G401 (cell line): ENCODE measurements around the gene TANC1. TPM values are rescaled to one million over a fixed set of nuclear protein-coding genes. Genes with fewer than 3 reads are reported as not detected.
A peak's percentile ranks its signal among the peaks of the same experiment; 100 is the strongest.

Experiments
- DNase-seq: peaks from one replicate; pipeline ENCODE4 v3.0.0-alpha.2; 2015; ENCODE audit warnings: low spot score
- in situ Hi-C: cut with HindIII; loops from 2 replicates; pipeline ENCODE4 v1.10.0; 2016; ENCODE audit warnings: low sequenced_read_pairs, mixed read lengths
- total RNA-seq: library from RNA; depleted of rRNA; stranded (reverse); fragments of >200 nt; shearing (Covaris generic); gene quantifications from 2 replicates; pipeline ENCODE4 v1.2.3, GENCODE V29; 2014

The TANC1 gene
- total RNA-seq, 1 experiment from 2014 or later: 2.8 TPM

DNA sequence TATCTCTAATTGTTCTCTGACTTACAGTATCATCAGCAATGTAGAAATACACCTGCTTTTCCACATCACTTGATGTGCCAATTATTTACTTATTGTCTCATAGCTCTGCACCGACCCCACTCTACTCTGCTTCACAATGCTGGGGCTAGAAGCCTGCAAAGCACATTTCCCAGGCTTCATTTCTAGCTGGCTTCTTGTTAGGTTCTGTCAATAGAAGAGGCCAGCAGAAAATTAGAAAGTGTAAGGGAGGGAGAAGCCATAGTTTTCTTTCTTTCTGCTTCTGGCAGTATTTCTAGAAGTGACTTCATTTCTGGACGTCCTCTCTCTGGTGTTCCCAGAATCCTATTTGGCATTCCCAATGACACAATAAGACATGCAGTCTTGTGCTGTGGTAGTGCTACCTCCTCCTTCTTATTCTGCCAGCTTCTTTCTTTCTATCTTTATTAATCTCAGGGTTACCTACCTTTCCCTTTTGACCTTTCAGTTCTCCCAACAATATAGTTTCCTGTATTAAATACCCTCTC lies 12.5 kb upstream of the TANC1 start:
- in situ Hi-C loops: no loop called here
- DNase-seq: no peak

- no peak for DNase-seq
- in situ Hi-C loops: no loop called here
Observed at GRCh38 chr2:158958365-158958764, 10.1 kb upstream of the TANC1 start.

DNA sequence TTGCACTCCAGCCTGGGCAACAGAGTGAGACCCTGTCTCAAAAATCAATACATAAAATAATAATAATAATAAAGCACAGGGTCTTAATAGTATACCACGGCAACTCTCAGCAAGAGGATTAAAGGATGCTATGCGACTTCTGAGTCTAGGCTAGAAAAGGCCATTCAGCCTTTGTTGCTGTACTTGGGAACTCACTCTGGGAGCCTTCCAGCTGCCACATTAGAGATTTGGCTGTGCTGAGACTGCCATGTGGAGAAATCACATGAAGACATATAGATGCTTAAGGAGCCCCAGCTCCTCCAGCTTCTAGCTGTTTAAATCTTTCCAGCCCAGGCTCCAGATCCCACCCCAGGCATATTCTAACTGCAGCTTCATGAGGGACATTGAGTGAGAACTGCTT lies 8.2 kb upstream of the TANC1 start:
- in situ Hi-C loops: no loop called here
- DNase-seq: no peak

DNA sequence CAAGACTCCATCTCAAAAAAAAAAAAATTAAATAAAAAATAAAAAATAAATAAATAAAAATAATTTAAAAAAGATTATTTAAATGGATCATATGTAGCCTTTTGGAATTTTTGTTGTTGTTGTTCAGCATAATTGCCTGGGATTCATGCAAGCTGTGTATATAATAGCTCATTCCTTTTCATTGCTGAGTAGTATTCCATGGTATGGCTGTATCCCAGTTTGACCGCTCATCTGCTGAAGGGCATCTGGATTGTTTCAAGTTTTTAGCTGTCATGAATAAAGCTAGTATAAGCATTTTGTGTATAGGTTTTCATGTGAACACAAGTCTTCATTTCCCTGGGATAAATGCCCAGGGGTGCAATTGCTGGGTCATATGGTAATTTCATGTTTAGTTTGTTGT lies 6.4 kb upstream of the TANC1 start:
- DNase-seq: no peak
- in situ Hi-C loops: no loop called here

- DNase-seq: no peak
- in situ Hi-C loops: no loop called here
Observed at GRCh38 chr2:158963071-158963470, 5.4 kb upstream of the TANC1 start.

GRCh38 chr2:158965107-158965506 lies 3.3 kb upstream of the TANC1 start:
- DNase-seq: no peak
- in situ Hi-C loops: no loop called here

DNA sequence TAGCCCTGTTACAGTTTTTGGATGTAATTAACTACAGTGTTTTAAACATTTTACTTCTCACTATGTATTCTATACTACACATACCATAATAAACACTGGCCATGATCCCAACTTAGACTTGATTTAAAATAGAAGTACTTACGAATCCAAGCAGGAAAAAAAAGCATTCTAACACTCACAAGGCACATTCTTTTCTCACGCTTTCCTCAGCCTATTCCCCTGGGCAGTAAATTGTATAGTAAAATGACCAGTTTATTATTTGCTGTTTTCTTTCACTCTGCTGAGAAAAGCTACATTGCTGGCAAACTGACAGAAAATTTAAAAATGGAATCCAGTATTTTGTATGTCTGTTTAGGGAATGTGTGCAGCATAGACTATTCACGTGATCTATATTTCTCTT lies 2.8 kb upstream of the TANC1 start:
- no peak for DNase-seq
- in situ Hi-C loops: no loop called here

DNA sequence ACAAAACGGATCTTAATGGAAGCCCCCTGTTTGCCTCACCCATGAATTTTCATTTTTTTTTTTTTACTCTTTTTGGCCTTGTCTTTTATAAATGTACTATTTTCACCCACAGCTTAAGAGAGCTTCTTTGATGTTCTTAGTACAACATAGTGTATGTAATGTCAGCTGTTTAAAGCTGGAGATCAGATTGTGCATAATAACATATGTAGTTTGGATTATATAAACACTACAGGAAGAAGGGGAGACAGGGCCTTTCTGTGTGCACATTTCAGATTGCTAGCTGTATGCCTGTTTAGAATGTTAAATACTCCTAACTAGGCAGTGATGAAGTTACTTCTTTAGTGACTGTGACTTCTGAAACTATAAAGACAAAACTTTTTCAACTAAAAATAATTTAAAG lies 2.1 kb upstream of the TANC1 start:
- in situ Hi-C loops: no loop called here
- no peak for DNase-seq

DNA sequence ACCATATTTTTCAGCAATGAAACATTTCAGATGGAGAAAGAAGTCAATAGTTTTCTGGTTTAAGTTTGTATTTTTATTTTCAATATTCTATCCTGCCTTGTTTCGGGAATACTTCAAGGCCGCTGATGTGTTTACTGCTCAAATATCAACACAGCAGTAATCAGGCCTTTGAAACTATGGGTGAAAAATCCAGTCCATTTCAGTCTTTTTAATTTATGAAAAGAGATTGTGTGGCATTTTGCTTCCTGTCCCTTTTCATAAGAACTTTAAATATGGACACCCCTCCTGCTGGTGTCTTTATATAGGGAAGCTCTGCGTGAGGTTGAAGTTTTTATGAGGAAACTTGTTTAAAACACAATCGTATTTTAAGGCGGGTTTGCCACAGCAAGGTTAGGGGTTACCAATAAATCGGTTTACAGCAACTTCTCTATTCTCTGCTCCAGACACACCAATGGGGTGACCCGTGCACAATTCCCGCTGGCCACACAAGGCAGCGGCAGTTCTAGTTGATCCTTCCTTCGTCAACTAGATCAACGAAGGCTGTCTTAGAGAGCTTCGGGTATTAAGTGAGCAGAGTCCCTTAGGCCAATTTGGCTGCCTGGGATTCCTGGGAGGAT lies 1.2 kb upstream of the TANC1 start:
- no peak for DNase-seq
- in situ Hi-C loops: no loop called here

DNA sequence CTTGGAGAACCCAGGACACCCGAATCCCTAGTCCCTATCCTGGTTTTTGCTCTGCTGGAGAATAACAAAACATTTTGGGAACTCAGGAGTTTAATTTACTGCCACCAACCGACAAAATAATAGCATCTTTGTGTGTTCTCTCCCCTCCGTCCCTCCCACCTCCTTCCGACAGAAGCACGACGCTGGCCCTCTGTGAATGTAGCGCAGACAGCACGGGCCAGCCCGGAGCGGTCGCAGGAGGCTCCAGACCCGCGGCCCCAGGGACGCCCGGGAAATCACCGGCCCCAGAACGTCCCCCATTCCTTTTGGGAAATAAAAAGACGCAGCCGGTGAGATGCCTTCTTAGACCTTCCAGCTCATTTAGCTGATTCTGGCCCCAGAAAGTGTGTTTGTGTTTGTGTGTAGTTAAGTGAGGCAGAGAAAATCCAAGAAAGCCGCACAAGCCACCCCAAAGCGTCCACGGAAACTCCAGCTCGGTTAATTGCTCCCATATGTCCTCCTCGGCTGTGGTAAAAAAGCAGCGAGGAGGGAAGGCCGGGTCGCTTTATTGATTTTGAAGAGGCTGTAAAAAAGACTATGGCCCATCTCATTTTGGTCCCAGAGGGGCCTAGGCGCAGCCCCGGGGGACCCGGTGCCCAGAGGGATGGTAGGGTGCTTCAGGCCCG lies 577 bp upstream of the TANC1 start:
- peak; percentile 76 for DNase-seq
- in situ Hi-C loops: no loop called here

DNA sequence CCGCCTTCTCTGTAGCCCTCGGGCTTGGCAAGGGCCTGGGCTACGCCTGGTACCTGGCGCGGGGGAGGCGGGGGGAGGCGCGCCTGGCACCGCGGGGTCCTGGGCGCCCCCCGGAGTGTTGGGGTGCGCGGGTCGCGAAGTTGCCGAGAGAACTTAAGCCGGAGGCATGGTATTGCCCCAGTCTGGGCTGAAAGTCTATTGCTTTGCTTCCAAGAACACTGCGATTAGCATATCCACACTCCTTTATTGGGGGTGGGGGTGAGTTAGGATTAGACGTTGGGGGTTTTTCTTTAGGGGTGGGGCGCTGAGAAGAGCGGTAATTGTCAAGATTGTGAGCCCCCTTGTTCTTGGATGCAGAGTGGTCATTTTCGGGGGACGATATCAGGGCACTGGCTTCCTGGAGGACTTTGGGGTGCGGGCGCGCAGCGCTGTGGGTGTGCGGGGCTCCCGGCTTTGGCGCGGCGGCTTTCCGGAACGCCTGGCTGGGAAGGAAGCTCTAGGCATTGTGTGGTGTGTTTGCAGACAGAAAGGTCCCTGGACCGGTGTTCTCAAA lies 798 bp downstream of the TANC1 start:
- peak; percentile 11 for DNase-seq
- in situ Hi-C loops: no loop called here

GRCh38 chr2:158969715-158970240 lies 1.3 kb downstream of the TANC1 start:
- in situ Hi-C loops: no loop called here
- peak; percentile 54 for DNase-seq

DNA sequence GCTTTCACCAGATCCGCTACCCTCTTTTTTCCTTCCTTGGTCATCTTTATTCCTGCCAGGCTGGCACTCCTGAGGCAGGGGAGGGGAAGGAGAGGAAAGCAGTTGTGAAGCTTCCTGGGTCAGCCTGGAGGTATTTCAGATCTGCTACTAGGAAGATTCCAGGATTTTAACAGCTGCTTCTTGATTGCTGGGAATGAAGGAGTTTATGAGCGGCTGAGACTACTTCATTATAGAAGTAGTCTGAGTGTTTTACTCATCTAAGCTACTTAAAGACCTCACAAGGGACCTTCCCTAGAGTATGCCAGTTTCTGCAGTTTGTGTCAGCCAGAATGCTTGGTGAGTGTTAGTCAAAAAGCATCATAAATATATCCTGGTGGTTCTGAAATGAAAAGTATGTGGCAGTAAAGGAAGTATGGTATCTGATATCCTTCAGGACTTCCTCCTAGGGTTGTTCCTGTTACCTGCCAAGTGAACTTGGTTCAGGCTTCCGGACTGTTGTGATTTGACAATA lies 1.9 kb downstream of the TANC1 start:
- in situ Hi-C loops: no loop called here

GRCh38 chr2:158973116-158973956 lies 4.9 kb downstream of the TANC1 start:
- in situ Hi-C loops: no loop called here
- DNase-seq: no peak

More for the DNA sequence above, 1.9 kb downstream of the TANC1 start:
- DNase-seq: no peak

DNA sequence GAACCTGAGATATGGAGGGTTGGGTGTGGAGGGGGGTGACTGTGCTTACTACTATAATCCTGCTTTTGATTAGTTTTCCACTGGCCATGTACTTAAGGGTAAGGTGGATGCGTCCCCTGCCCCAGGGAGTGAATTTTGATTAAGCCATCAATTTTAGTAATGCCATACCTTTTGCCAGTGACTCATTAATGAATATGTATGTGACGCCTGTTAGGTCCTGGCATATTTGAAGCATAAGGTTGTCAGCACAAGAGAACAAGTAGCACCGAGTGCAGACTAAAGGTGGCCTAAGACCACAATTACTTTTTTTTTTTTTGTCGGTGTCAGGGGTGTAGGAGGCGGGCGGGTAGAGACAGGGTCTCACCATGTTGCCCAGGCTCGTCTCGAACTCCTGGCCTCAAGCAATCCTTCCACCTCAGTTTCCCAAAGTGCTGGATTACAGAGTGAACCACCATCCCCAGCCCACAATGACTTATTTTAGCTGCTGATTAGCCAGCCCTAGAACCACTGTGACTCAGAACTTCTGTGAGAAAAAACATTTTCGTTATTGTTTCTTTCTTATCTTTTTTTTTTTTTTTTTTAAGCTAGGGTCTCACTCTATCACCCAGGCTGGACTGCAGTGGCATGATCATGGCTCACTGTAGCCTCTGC lies 7.0 kb downstream of the TANC1 start:
- in situ Hi-C loops: no loop called here
- DNase-seq: no peak

DNA sequence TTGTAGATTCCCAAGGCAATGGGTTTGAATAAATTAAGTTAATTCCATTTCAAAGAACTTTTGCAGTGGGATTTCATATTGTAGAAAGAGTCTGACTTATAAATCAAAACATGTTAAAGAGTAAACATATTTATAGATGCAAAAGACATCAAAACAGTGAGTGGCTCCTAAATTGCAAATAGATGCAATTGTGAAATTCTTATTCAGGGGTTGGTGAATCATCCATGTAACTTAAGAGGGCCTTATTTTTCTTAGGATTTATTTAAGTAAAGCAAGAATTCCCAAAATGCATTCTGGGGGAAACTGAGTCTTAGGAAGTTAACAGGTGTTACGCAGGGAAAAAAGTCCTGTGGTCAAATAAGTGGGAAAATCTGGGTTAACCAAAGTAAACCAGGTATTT lies 11.3 kb downstream of the TANC1 start:
- in situ Hi-C loops: no loop called here
- no peak for DNase-seq

DNA sequence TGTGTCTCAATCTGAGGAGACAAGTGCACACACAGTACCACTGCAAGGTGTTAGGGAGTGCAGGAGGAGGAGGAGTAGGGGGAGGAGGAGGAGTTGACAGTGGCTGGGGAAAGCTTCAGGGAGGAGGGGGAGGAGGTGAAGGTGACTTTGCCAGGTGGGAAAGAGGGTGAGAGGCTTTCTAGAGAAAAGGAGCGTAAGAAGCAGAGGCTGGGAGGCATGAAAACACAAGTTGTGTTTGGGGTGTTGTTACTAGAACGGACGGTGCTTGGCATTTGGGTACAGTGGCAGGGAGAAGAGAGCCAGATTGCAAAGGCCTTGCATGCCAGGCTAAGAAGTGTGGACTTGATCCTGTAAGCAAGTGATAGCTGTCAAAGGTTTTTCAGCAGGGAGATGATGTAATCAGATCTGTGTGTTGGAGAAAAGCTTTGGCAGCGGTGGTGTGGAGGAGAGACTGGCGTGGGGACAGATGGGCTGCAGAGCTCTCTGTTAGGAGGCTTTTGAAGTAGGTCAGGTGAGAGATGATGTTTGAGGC lies 16.2 kb downstream of the TANC1 start:
- peak; percentile 84 for DNase-seq
- in situ Hi-C loops: no loop called here

- in situ Hi-C loops: no loop called here
- DNase-seq: no peak
Observed at GRCh38 chr2:158988501-158988900, 20.1 kb downstream of the TANC1 start.

- DNase-seq: no peak
- in situ Hi-C loops: no loop called here
Observed at GRCh38 chr2:158989165-158989564, 20.7 kb downstream of the TANC1 start.
